GM23338 (cell line): ENCODE results near the gene GRIPAP1. TPM values are rescaled to one million over a fixed set of nuclear protein-coding genes. Genes with fewer than 3 reads are reported as not detected.

ENCODE experiments used
- ATAC-seq: fragments of 200-7000 bp; cut with Tn5 transposase; 3 replicates; pipeline ENCODE4 v1.9.1; 2020
- DNase-seq: peaks from one replicate; pipeline ENCODE4 v3.0.0-alpha.2; 2015; ENCODE audit warnings: low spot score
- H2AFZ ChIP-seq: fragments of 200-600 bp; sonication (generic); 2 replicates; pipeline ENCODE4 v1.8.0; 2016; ENCODE audit warnings: antibody characterized with exemption, mild to moderate bottlenecking, moderate library complexity
- H3F3A ChIP-seq: fragments of 200-600 bp; sonication (generic); replicated peaks from 2 replicates; pipeline ENCODE4 v1.8.0; 2017; ENCODE audit warnings: antibody characterized with exemption, mixed run types, low read depth
- H3K27ac ChIP-seq: fragments of 200-600 bp; sonication (generic); 2 replicates; pipeline ENCODE4 v1.6.1; 2016; ENCODE audit warnings: low read depth
- H3K27me3 ChIP-seq: fragments of 200-600 bp; sonication (generic); 2 replicates; pipeline ENCODE4 v1.8.0; 2016; ENCODE audit warnings: mild to moderate bottlenecking, mixed run types, moderate library complexity; ENCODE audit not compliant: insufficient read depth
- H3K36me3 ChIP-seq: fragments of 200-600 bp; sonication (generic); 2 replicates; pipeline ENCODE4 v1.8.0; 2016; ENCODE audit warnings: mild to moderate bottlenecking; ENCODE audit not compliant: insufficient read depth
- H3K4me1 ChIP-seq: fragments of 200-600 bp; sonication (generic); 2 replicates; pipeline ENCODE4 v1.8.0; 2016; ENCODE audit warnings: mild to moderate bottlenecking, moderate library complexity; ENCODE audit not compliant: insufficient read depth
- H3K4me2 ChIP-seq: fragments of 200-600 bp; sonication (generic); 2 replicates; pipeline ENCODE4 v1.7.1; 2017; ENCODE audit warnings: mixed run types
- H3K4me3 ChIP-seq: fragments of 200-600 bp; sonication (generic); 2 replicates; pipeline ENCODE4 v1.6.1; 2016; ENCODE audit warnings: mixed run types
- H3K79me2 ChIP-seq: fragments of 200-600 bp; sonication (generic); replicated peaks from 2 replicates; pipeline ENCODE4 v1.8.0; 2017; ENCODE audit warnings: mild to moderate bottlenecking; ENCODE audit not compliant: insufficient read depth
- H3K9me2 ChIP-seq: fragments of 200-600 bp; sonication (generic); 2 replicates; pipeline ENCODE4 v1.8.0; 2017; ENCODE audit not compliant: insufficient read depth
- H4K20me1 ChIP-seq: fragments of 200-600 bp; sonication (generic); replicated peaks from 2 replicates; pipeline ENCODE4 v1.8.0; 2017; ENCODE audit warnings: mild to moderate bottlenecking; ENCODE audit not compliant: insufficient read depth
- H3K27ac Mint-ChIP-seq: 2 replicates; pipeline ENCODE4 v1.8.0; 2020; ENCODE audit warnings: inconsistent platforms, mild to moderate bottlenecking, moderate library complexity, mixed read lengths
- H3K27me3 Mint-ChIP-seq: 3 replicates; pipeline ENCODE4 v1.8.0; 2022; ENCODE audit warnings: low read depth, mild to moderate bottlenecking, moderate library complexity, mixed read lengths, inconsistent platforms; ENCODE audit not compliant: insufficient read depth, poor library complexity
- H3K36me3 Mint-ChIP-seq: 3 replicates; pipeline ENCODE4 v1.8.0; 2021; ENCODE audit warnings: low read depth, mild to moderate bottlenecking, inconsistent platforms, moderate library complexity, mixed read lengths
- H3K4me1 Mint-ChIP-seq: 3 replicates; pipeline ENCODE4 v1.8.0; 2020; ENCODE audit warnings: mild to moderate bottlenecking, inconsistent platforms, mixed read lengths
- H3K4me3 Mint-ChIP-seq: 3 replicates; pipeline ENCODE4 v1.8.0; 2021; ENCODE audit warnings: moderate library complexity, mild to moderate bottlenecking, inconsistent platforms, mixed read lengths
- H3K9me3 Mint-ChIP-seq: 3 replicates; pipeline ENCODE4 v1.8.0; 2020; ENCODE audit warnings: moderate library complexity, mild to moderate bottlenecking, inconsistent platforms, mixed read lengths
- CTCF ChIP-seq, 2 experiments: fragments of 200-600 bp in 1 of 2; sonication (generic) in 1 of 2; conservative IDR thresholded peaks; 2 replicates each; pipeline versions ENCODE4 v1.5.1 to v1.6.1; 2016 to 2017; ENCODE audit warnings: antibody characterized with exemption in 2 of 2, low read depth in 2 of 2, mild to moderate bottlenecking in 2 of 2, moderate library complexity in 1 of 2
- JUNB ChIP-seq: IDR thresholded peaks from one replicate; pipeline ENCODE4 v1.6.1; 2016; ENCODE audit warnings: antibody characterized with exemption; ENCODE audit not compliant: unreplicated experiment
- POLR2AphosphoS5 ChIP-seq: IDR thresholded peaks from 2 replicates; pipeline ENCODE4 v1.6.1; 2016; ENCODE audit warnings: antibody characterized with exemption, low read depth
- REST ChIP-seq: IDR thresholded peaks from one replicate; pipeline ENCODE4 v1.6.1; 2018; ENCODE audit warnings: antibody characterized with exemption; ENCODE audit not compliant: unreplicated experiment
- STAT1 ChIP-seq: IDR thresholded peaks from one replicate; pipeline ENCODE4 v1.6.1; 2016; ENCODE audit warnings: antibody characterized with exemption; ENCODE audit not compliant: unreplicated experiment
- ZNF114 ChIP-seq: fragments of 250-450 bp; sonication (Bioruptor Pico); IDR thresholded peaks from 2 replicates; pipeline ENCODE4 v1.5.0; 2020; ENCODE audit warnings: mild to moderate bottlenecking, moderate library complexity
- ZNF331 ChIP-seq: fragments of 250-450 bp; sonication (Bioruptor Pico); IDR thresholded peaks from 2 replicates; pipeline ENCODE4 v1.5.0; 2020; ENCODE audit warnings: low read depth, mild to moderate bottlenecking, moderate library complexity
- ZNF462 ChIP-seq: fragments of 250-450 bp; sonication (Bioruptor Pico); IDR thresholded peaks from 2 replicates; pipeline ENCODE4 v1.5.0; 2020; ENCODE audit warnings: mild to moderate bottlenecking, moderate library complexity
- polyA plus RNA-seq: library from polyadenylated mRNA; unstranded; fragments of >200 nt; fragmentation: Nextera tagmentation; extraction: Ambion mirVana; gene quantifications from 2 replicates; pipeline ENCODE4 v1.2.1, GENCODE V29; 2016
- total RNA-seq: library from RNA; depleted of rRNA; stranded (reverse); fragments of >200 nt; shearing (Covaris generic); gene quantifications from 2 replicates; pipeline ENCODE4 v1.2.3, GENCODE V29; 2014

The GRIPAP1 gene
- total and polyA plus RNA-seq, 2 experiments from 2014 or later: 39.1 to 62.2 TPM

GRCh38 chrX:48935301-48935670 is 66.8 kb downstream of the GRIPAP1 start:
- no peak overlapping the region for H3K27ac ChIP-seq
- no peak overlapping the region for H2AFZ ChIP-seq
- no peaks in the 10 kb centered on the region for H3K27me3 ChIP-seq
- H3K27ac Mint-ChIP-seq: no peak overlapping the region
- no peaks in the 10 kb centered on the region for H3K9me2 ChIP-seq
- no peaks in the 10 kb centered on the region for H3K9me3 Mint-ChIP-seq
- peaks cover 55% of the 10 kb centered on the region for H3K36me3 Mint-ChIP-seq
- no peak overlapping the region for H3K4me3 Mint-ChIP-seq
- no peaks in the 10 kb centered on the region for H3K36me3 ChIP-seq
- no peaks in the 10 kb centered on the region for H4K20me1 ChIP-seq
- H3F3A ChIP-seq: no peaks in the 10 kb centered on the region
- H3K4me1 ChIP-seq: peaks cover 4% of the 10 kb centered on the region; the same call in 1 of the 2 replicates
- ATAC-seq (no peak), DNase-seq (no peak)
- no peak overlapping the region for H3K4me3 ChIP-seq
- TF ChIP-seq ZNF462 (CRISPR knock-in tag) (no peak), ZNF331 (CRISPR knock-in tag) (no peak), STAT1 (no peak), POLR2AphosphoS5 (no peak), JUNB (no peak)
- H3K79me2 ChIP-seq: peaks cover 36% of the 10 kb centered on the region
- peaks cover 31% of the 10 kb centered on the region for H3K4me1 Mint-ChIP-seq
- H3K4me2 ChIP-seq: no peak overlapping the region
- H3K27me3 Mint-ChIP-seq: peaks cover 13% of the 10 kb centered on the region

GRCh38 chrX:48934581-48935300 is 67.3 kb downstream of the GRIPAP1 start:
- Histone ChIP-seq H3K4me2 (no peak overlapping the region), H4K20me1 (no peaks in the 10 kb centered on the region), H3K79me2 (peaks cover 30% of the 10 kb centered on the region), H3K9me2 (no peaks in the 10 kb centered on the region), H2AFZ (no peak overlapping the region), H3K4me3 (no peak overlapping the region), H3K27ac (no peak overlapping the region), H3K4me1 (peaks cover 4% of the 10 kb centered on the region; the same call in 1 of the 2 replicates), H3K36me3 (no peaks in the 10 kb centered on the region), H3F3A (no peaks in the 10 kb centered on the region), H3K27me3 (no peaks in the 10 kb centered on the region)
- H3K4me1 Mint-ChIP-seq: peaks cover 31% of the 10 kb centered on the region
- DNase-seq: no peak
- no peak overlapping the region for H3K27ac Mint-ChIP-seq
- no peak overlapping the region for H3K4me3 Mint-ChIP-seq
- H3K9me3 Mint-ChIP-seq: no peaks in the 10 kb centered on the region
- ATAC-seq: no peak
- TF ChIP-seq ZNF114 (CRISPR knock-in tag) (no peak), STAT1 (no peak), REST (no peak), POLR2AphosphoS5 (no peak), CTCF (conservative IDR thresholded peaks at IDR 0.05; ENCODE audit: low read depth in 2 of 2) (no peak)
- peaks cover 58% of the 10 kb centered on the region for H3K36me3 Mint-ChIP-seq
- peaks cover 13% of the 10 kb centered on the region for H3K27me3 Mint-ChIP-seq
